Measurements from ENCODE around the gene MYO18B.

MYO18B gene

DNA sequence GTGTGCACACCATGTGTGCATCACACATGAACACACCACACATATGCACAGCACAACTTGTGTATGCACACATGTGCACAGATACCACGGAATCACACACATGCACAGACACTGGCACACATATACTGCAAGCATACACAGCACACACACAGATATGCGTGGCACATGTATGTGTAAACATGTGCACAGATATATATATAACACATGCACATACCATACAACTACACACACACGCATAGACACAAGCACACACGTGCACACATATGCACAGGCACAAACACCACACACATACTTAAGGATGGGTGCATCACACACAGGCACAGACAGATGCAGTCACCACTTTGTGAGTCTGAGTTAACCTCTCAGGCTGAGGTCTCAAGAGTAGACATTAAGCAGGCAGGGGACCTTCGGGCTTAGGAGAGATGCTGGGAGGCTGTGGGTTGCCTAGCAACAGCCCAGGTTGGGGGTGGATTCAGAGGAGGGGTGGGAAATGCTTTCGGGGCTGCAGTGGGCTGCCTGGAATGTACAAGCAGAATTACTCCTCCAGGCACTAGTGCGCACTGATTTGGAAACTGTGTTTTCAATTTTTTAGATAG is 82.9 kb downstream of the MYO18B start:
- DNase-seq (ENCODE audit: low spot score), result no peak

DNA sequence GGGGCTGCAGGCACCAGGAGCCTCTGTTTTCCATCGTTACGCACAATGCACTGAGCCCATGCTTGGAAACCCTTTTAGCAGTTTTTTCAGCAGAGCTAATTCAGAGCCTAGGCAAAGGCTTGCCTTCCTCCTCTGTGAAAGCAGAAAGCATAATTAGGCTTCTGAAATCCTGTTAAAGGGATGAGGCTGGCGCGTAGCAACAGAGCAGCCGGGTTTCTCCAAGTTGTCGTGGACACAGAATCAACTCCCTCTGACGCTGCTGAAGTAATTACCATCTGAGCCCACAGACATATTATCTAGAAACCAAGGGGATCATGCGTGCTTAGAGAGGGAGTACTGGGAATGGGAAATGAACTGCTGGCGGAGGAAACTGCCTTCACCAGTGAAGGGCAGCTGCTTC is 85.4 kb downstream of the MYO18B start:
- DNase-seq (ENCODE audit: low spot score), result no peak

DNA sequence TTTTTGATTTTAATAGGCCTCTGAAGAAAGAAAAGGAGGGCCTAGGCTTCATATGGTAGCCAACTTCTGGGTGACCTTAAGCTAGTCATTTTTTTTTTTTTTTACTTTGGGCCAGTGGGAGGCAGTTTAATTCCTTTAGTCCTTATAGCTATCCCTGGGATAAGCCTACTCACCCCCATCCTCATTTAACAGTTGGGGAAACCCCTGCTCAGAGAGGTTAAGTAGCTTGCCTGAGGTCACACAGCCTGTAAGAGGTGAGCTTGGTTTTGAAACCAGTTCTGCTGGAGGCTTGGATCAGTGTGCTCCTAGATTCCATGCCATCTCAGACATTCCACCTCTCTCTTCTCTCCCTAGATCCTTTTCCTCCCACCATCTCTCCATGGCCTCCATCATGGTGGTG is 86.4 kb downstream of the MYO18B start:
- DNase-seq (ENCODE audit: low spot score), result no peak

- DNase-seq (ENCODE audit: low spot score), result no peak
Measured at GRCh38 chr22:25829237-25829636, 87.2 kb downstream of the MYO18B start.

- no peak for DNase-seq (ENCODE audit: low spot score)
Measured at GRCh38 chr22:25829808-25830777, 88.1 kb downstream of the MYO18B start.

- no peak for DNase-seq (ENCODE audit: low spot score)
Measured at GRCh38 chr22:25833091-25833490, 91.1 kb downstream of the MYO18B start.

GRCh38 chr22:25833676-25834075 is 91.7 kb downstream of the MYO18B start:
- DNase-seq (ENCODE audit: low spot score), result no peak

- DNase-seq (ENCODE audit: low spot score), result no peak
Measured at GRCh38 chr22:25834490-25834889, 92.5 kb downstream of the MYO18B start.

- no peak for DNase-seq (ENCODE audit: low spot score)
Measured at GRCh38 chr22:25835348-25835747, 93.4 kb downstream of the MYO18B start.

DNA sequence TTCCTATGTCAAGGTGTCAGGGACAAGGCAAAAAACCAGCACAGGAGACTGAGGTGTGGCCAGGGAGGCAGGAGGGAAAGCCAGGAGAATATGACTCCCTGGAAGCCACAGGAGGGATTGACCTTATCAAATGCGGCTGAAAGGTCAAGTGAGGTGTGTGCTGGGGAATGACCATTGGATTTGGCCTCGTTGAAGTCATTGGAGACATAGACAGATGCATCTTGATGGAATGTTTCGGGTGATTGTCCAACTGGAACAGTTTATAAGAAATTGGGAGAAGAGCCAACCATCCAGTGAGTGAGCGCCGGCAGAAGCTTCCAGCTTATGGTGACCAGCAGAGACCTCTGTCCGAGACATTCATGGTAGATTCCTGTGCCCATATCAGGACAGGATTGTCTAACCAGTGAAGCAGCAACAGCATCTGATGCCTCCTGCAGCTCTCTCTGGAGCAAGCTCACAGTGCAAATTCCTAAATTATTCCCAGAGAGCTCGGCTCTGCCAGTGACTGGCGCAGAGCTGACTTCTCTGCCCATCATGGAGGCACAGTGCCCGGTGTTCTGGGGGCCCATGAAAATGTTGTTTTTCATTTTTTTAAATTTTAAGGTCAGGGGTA is 95.4 kb downstream of the MYO18B start:
- no peak for DNase-seq (ENCODE audit: low spot score)

DNA sequence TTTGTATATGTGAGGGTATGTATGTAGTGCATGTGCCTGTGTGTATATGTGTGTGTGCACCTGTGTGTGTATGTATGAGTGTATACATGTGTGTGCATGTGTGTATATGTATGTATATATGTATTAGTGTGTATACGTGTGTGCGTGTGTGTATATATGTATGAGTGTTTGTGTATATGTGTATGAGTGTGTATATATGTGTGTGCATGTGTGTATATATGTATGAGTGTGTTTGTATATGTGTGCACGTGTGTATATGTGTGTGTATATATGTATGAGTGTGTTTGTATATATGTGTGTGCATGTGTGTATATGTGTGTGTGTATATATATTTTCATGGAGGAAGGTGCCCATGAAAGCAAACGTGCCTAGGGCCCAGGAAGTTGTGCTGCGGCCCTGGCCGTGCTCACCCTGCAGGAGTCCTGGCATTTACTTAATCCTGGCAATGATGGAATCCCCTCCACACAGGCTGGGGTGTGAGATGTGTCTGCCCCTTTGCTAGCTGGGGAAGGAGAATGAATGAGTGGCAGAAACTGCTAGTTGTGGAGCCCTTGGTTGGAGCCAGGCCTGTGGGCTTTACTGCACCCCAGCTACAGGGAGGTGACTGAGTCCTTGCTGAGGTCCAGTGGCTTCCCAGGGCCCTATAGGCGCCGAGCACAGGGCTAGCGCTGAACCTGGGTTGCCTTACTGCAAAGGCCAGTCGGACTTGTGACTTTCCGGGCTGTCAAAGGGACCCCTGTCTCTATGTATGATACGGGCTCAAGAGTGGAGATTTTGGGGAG is 97.2 kb downstream of the MYO18B start:
- no peak for DNase-seq (ENCODE audit: low spot score)

- no peak for DNase-seq (ENCODE audit: low spot score)
Measured at GRCh38 chr22:25839755-25840154, 97.8 kb downstream of the MYO18B start.

GRCh38 chr22:25840167-25840566 is 98.2 kb downstream of the MYO18B start:
- DNase-seq (ENCODE audit: low spot score), result no peak

- no peak for DNase-seq (ENCODE audit: low spot score)
Measured at GRCh38 chr22:25840891-25841290, 98.9 kb downstream of the MYO18B start.

GRCh38 chr22:25841775-25842174 is 99.8 kb downstream of the MYO18B start:
- no peak for DNase-seq (ENCODE audit: low spot score)

DNA sequence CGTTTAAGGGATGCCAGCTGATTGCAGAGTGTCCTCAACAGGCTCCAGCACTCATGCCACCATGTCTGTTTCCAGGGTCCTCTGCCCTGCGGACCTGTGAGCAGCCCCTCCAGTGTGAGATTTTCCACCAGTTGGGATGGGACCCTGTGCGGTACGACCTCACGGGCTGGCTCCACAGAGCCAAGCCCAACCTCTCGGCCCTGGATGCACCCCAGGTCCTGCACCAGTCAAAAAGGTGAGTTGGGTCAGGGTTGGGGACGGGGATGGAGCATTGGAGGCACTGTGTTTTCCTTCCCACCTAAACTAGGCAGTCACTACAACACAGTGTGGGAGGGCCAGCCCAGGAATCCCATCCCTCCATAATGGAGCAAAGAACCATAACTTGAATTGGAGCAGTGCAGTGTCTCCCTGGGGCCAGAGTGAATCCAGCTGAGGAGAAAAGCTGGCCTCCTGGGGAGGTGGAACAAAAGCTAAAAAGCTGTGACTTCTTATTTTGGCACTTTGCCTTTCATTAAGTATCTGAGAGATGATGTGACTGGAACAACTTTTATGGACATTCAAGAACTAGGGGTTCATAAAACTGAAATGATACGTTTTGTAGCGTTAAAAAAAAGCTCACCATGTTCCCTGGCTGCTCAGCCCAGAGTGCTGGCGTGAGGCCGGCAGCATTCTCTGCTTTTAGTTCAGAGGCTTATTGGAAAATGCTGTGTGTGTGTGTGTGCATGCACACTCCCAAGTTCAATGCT is 101.8 kb downstream of the MYO18B start:
- DNase-seq (ENCODE audit: low spot score), result no peak

DNA sequence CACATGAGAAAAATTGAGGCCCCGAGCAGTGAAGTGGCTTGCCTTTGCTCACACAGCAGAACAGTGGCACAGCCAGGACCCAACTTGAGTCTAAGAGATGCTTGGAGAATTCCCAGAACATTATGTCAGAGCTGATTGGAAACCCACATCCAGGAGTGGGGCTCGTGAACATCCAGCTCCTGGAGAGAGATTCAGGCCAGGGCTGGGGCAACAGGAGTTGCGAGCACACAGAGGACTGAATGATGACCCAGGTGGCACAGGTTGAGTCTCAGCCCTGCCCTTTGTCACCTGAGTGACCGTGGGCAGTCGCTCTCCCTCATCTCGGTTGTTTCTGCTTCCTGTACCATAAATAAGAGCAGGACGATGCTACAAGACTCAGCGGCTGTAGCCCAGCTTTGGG is 102.6 kb downstream of the MYO18B start:
- DNase-seq (ENCODE audit: low spot score), result no peak

DNA sequence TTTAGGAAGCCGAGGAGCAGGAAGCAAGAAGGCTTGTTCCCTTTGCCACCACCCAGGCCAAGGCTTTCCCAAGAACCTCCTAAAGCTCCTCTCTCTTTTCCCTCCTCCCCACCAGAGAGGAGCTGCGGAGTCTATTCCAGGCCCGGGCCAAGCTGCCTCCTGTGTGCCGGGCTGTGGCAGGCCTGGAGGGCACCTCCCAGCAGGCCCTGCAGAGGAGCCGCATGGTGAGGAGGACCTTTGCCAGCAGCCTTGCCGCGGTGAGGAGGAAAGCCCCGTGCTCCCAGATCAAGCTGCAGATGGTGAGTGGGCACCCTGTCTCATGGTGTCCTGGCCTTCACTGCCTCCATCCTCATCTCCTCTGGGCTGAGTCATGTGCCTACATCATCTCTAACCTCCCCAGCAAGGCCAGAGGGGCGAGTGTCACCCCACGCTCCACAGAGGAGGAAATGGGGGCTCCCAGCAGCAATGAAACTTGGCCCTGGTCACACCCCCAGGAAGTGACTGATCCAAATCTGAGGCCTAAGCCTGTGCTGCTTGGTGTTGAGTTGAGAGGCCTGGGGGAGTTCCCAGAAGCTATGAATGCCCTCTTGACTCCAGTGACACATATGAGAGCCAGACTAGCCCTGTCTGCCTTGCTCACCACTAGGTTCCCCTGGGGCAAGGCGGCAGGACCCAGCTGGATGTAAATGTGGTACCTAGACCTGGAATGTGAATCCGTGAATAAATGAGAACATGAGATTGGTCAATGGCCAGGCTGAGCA is 104.2 kb downstream of the MYO18B start:
- no peak for DNase-seq (ENCODE audit: low spot score)

GRCh38 chr22:25847451-25847850 is 105.5 kb downstream of the MYO18B start:
- no peak for DNase-seq (ENCODE audit: low spot score)

GRCh38 chr22:25848954-25849353 is 107.0 kb downstream of the MYO18B start:
- DNase-seq (ENCODE audit: low spot score), result no peak

DNA sequence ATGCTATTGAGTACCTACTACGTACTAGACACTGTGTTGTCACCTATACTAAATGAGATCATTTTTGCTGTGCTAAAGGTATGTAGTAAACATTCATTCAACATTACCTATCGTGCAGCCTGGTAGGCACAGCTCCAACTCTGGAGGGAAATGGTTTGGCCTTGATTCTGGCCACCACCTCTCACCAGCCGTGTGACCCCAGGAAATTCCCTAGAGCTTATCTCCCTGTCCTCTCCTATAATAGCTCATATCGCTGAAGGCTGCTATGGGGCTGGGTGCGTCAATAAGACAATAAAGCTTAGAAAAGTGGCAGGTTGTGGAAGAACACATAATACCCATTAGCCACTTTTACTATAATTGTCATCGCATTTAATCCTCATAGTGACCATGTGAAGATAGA is 107.5 kb downstream of the MYO18B start:
- no peak for DNase-seq (ENCODE audit: low spot score)

Measured in CD4-positive, alpha-beta T cell treated with Interleukin-6 at 100 ng/mL for 8 hours (primary cell).